ENCODE data around the gene RGS3.

DNA sequence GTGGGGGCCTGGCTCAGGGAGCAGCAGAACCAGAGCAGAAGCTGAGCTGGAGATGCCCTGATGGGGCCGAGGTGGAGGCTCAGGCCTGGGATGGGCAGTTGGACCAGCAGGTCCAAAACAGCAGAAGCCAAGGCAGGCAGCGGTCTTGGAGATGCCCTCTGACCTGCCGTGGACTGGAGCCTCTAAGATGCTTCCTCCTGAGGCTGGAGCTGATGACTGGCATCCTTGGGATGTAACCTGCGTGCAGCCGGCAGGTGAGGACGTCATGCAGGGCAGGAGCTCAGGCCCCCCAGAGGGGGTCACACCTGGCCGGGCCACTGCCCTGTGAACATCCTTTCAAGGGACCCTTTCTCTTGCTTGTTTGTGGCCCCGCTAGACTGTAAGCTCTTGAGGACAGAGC, 162.0 kb downstream of the RGS3 start:
- TF ChIP-seq, protein P1, sequence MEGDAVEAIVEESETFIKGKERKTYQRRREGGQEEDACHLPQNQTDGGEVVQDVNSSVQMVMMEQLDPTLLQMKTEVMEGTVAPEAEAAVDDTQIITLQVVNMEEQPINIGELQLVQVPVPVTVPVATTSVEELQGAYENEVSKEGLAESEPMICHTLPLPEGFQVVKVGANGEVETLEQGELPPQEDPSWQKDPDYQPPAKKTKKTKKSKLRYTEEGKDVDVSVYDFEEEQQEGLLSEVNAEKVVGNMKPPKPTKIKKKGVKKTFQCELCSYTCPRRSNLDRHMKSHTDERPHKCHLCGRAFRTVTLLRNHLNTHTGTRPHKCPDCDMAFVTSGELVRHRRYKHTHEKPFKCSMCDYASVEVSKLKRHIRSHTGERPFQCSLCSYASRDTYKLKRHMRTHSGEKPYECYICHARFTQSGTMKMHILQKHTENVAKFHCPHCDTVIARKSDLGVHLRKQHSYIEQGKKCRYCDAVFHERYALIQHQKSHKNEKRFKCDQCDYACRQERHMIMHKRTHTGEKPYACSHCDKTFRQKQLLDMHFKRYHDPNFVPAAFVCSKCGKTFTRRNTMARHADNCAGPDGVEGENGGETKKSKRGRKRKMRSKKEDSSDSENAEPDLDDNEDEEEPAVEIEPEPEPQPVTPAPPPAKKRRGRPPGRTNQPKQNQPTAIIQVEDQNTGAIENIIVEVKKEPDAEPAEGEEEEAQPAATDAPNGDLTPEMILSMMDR (IDR thresholded peaks at IDR 0.05; ENCODE audit: extremely low read depth in 1 of 2, insufficient read depth in 1 of 2, low read depth in 1 of 2, low read length in 2 of 2): no peak
- TF ChIP-seq MYC (IDR thresholded peaks at IDR 0.05; ENCODE audit: low read depth, low read length) (no peak), POLR2AphosphoS5 (IDR thresholded peaks at IDR 0.05; ENCODE audit: insufficient read depth, low read depth, low read length) (no peak), POLR2A (IDR thresholded peaks at IDR 0.05; ENCODE audit: low read depth, low read length) (no peak), JUN (IDR thresholded peaks at IDR 0.05; ENCODE audit: borderline replicate concordance, insufficient read depth, insufficient read length, low read depth) (no peak)
